ENCODE data around the gene HOXD11. TPM values are rescaled to one million over a fixed set of nuclear protein-coding genes. Genes with fewer than 3 reads are reported as not detected.

The HOXD11 gene
- total RNA-seq, 4 donors from 2014 or later, result not detected

GRCh38 chr2:176081837-176082524, 25.1 kb upstream of the HOXD11 start:
- Histone ChIP-seq H3K4me1 (peaks cover 5 to 19% of the 10 kb centered on the region in 2 donors), H3K9me3 (no peaks in the 10 kb centered on the region), H3K36me3 (no peaks in the 10 kb centered on the region), H3K27me3 (peaks cover 90% of the 10 kb centered on the region), H3K4me3 (replicated peaks in 1 of 3) (no peak overlapping the region), H3K27ac (no peak overlapping the region)
- TF ChIP-seq CTCF (IDR thresholded peaks at IDR 0.05) (no peak), POLR2A (IDR thresholded peaks at IDR 0.05) (no peak)
- intact Hi-C loops (cut with DNase I), result loop anchor here (10.0 kb wide), 1 partner anchor 717 kb away; no protein-coding TSS in a partner anchor
- 6 to 13% methylated on average over 32 to 39 of the region's 62 CpGs for WGBS, 2 donors
- no peak for DNase-seq

GRCh38 chr2:176082525-176082823, 24.6 kb upstream of the HOXD11 start:
- H3K4me1 ChIP-seq, result peaks cover 5 to 19% of the 10 kb centered on the region in 2 donors
- no peaks in the 10 kb centered on the region for H3K9me3 ChIP-seq
- no peak for DNase-seq
- 10 to 12% methylated on average over 10 of the region's 10 CpGs for WGBS, 2 donors
- H3K27ac ChIP-seq, result no peak overlapping the region
- intact Hi-C loops (cut with DNase I), result loop anchor here (10.0 kb wide), 1 partner anchor 718 kb away; no protein-coding TSS in a partner anchor
- H3K27me3 ChIP-seq, result peaks cover 90% of the 10 kb centered on the region
- no peaks in the 10 kb centered on the region for H3K36me3 ChIP-seq
- TF ChIP-seq POLR2A (IDR thresholded peaks at IDR 0.05), result no peak
- TF ChIP-seq CTCF (IDR thresholded peaks at IDR 0.05), result no peak
- no peak overlapping the region for H3K4me3 ChIP-seq (replicated peaks in 1 of 3)

GRCh38 chr2:176082824-176083751, 24.0 kb upstream of the HOXD11 start:
- intact Hi-C loops (cut with DNase I), result loop anchor here (10.0 kb wide), 1 partner anchor 718 kb away; no protein-coding TSS in a partner anchor
- H3K4me1 ChIP-seq, result peaks cover 6 to 23% of the 10 kb centered on the region in 2 donors
- peaks cover 90% of the 10 kb centered on the region for H3K27me3 ChIP-seq
- TF ChIP-seq POLR2A (IDR thresholded peaks at IDR 0.05) (no peak), CTCF (IDR thresholded peaks at IDR 0.05) (no peak)
- 3 to 6% methylated on average over 43 to 61 of the region's 66 CpGs for WGBS, 2 donors
- no peak for DNase-seq
- H3K9me3 ChIP-seq, result no peaks in the 10 kb centered on the region
- H3K27ac ChIP-seq, result no peak overlapping the region
- no peaks in the 10 kb centered on the region for H3K36me3 ChIP-seq
- H3K4me3 ChIP-seq (replicated peaks in 1 of 3), result no peak overlapping the region

- H3K9me3 ChIP-seq, result no peaks in the 10 kb centered on the region
- no peak within 1 kb of the TSS for H3K4me3 ChIP-seq (replicated peaks in 1 of 3)
- intact Hi-C loops (cut with DNase I), result loop anchor here (10.0 kb wide), 1 partner anchor 719 kb away; no protein-coding TSS in a partner anchor
- DNase-seq, result no peak
- peaks cover 90% of the 10 kb centered on the region for H3K27me3 ChIP-seq
- no peak within 1 kb of the TSS for H3K27ac ChIP-seq
- 11 to 15% methylated on average over 27 of the region's 27 CpGs for WGBS, 2 donors
- no peaks in the 10 kb centered on the region for H3K36me3 ChIP-seq
- no peak for TF ChIP-seq CTCF (IDR thresholded peaks at IDR 0.05)
- no peak for TF ChIP-seq POLR2A (IDR thresholded peaks at IDR 0.05)
- peaks cover 8 to 28% of the 10 kb centered on the region in 2 donors for H3K4me1 ChIP-seq
Observed at GRCh38 chr2:176083796-176084261, 23.3 kb upstream of the HOXD11 start, which contains the start of gene EVX2. EVX2 (minus strand) TSS chr2:176083962; CDS start chr2:176083776, 186 bp downstream.
